Neuronal stem cell (in vitro differentiated cells): ENCODE results near the gene SRC.

Experiments
- DNase-seq: peaks from one replicate; pipeline ENCODE4 v3.0.0-alpha.2; 2013; ENCODE audit warnings: low spot score
- H2AFZ ChIP-seq: one replicate; pipeline ENCODE4 v1.6.1; 2013; ENCODE audit warnings: mild to moderate bottlenecking, low read length, inconsistent platforms
- H2AK5ac ChIP-seq: 2 replicates; pipeline ENCODE4 v1.6.1; 2013; ENCODE audit warnings: low read depth, mild to moderate bottlenecking, inconsistent platforms, low read length, moderate library complexity, mixed read lengths
- H2BK120ac ChIP-seq: 2 replicates; pipeline ENCODE4 v1.6.1; 2013; ENCODE audit warnings: low read depth, mild to moderate bottlenecking, inconsistent platforms, low read length, moderate library complexity, mixed read lengths
- H2BK12ac ChIP-seq: one replicate; pipeline ENCODE4 v1.6.1; 2013; ENCODE audit warnings: low read length, inconsistent platforms
- H2BK15ac ChIP-seq: 2 replicates; pipeline ENCODE4 v1.6.1; 2013; ENCODE audit warnings: mild to moderate bottlenecking, low read length, inconsistent platforms, mixed read lengths
- H2BK5ac ChIP-seq: one replicate; pipeline ENCODE4 v1.6.1; 2013; ENCODE audit warnings: inconsistent platforms, mild to moderate bottlenecking, low read length, moderate library complexity
- H3K14ac ChIP-seq: one replicate; pipeline ENCODE4 v1.6.1; 2013; ENCODE audit warnings: low read length, inconsistent platforms
- H3K18ac ChIP-seq: 2 replicates; pipeline ENCODE4 v1.6.1; 2013; ENCODE audit warnings: low read length, inconsistent platforms
- H3K23ac ChIP-seq: 2 replicates; pipeline ENCODE4 v1.6.1; 2013; ENCODE audit warnings: low read depth, mild to moderate bottlenecking, mixed read lengths, low read length, inconsistent platforms; ENCODE audit not compliant: poor library complexity
- H3K27ac ChIP-seq: replicated peaks from 3 replicates; pipeline ENCODE4 v1.5.1; 2013; ENCODE audit warnings: low read length, inconsistent platforms
- H3K27me3 ChIP-seq, 3 experiments: 2 replicates each; pipeline ENCODE4 v1.6.1; 2013; ENCODE audit warnings: low read length in 3 of 3, mild to moderate bottlenecking in 2 of 3, inconsistent platforms in 1 of 3, low read depth in 1 of 3, mixed read lengths in 1 of 3, moderate library complexity in 1 of 3; ENCODE audit not compliant: control insufficient read depth in 3 of 3, insufficient read depth in 3 of 3
- H3K36me3 ChIP-seq, 2 donors: replicated peaks in 1 of 2; 2 replicates each; pipeline ENCODE4 v1.6.1; 2013; ENCODE audit warnings: low read length in 2 of 2; ENCODE audit not compliant: control insufficient read depth in 2 of 2, insufficient read depth in 2 of 2
- H3K4ac ChIP-seq: 2 replicates; pipeline ENCODE4 v1.6.1; 2013; ENCODE audit warnings: inconsistent platforms, mild to moderate bottlenecking, low read length, moderate library complexity
- H3K4me1 ChIP-seq, 2 donors: 1 replicate in 1 of 2; 2 replicates in 1 of 2; pipeline ENCODE4 v1.6.1; 2013; ENCODE audit warnings: low read length in 2 of 2, low read depth in 1 of 2; ENCODE audit not compliant: control insufficient read depth in 2 of 2, insufficient read depth in 1 of 2
- H3K4me2 ChIP-seq: one replicate; pipeline ENCODE4 v1.6.1; 2013; ENCODE audit warnings: mild to moderate bottlenecking, low read length, inconsistent platforms; ENCODE audit not compliant: insufficient read depth, poor library complexity, severe bottlenecking
- H3K4me3 ChIP-seq, 2 donors: 2 replicates each; pipeline ENCODE4 v1.5.1; 2013; ENCODE audit warnings: low read length in 2 of 2, mild to moderate bottlenecking in 2 of 2, inconsistent platforms in 1 of 2, moderate library complexity in 1 of 2
- H3K79me1 ChIP-seq: one replicate; pipeline ENCODE4 v1.6.1; 2013; ENCODE audit warnings: low read depth, mild to moderate bottlenecking, inconsistent platforms, low read length, moderate library complexity
- H3K9ac ChIP-seq: one replicate; pipeline ENCODE4 v1.6.1; 2013; ENCODE audit warnings: mild to moderate bottlenecking, low read depth, low read length, inconsistent platforms; ENCODE audit not compliant: poor library complexity
- H3K9me3 ChIP-seq, 2 donors: replicated peaks in 1 of 2; 2 replicates each; pipeline versions ENCODE3 to v1.6.1; 2013; ENCODE audit warnings: low read length in 2 of 2, mild to moderate bottlenecking in 2 of 2, inconsistent platforms in 1 of 2, low read depth in 1 of 2, mixed read lengths in 1 of 2, moderate library complexity in 1 of 2; ENCODE audit not compliant: control insufficient read depth in 2 of 2, insufficient read depth in 1 of 2
- H4K8ac ChIP-seq: one replicate; pipeline ENCODE4 v1.6.1; 2013; ENCODE audit warnings: low read depth, mild to moderate bottlenecking, inconsistent platforms, low read length, moderate library complexity
- H4K91ac ChIP-seq: one replicate; pipeline ENCODE4 v1.6.1; 2013; ENCODE audit warnings: low read length, low read depth, mild to moderate bottlenecking, inconsistent platforms; ENCODE audit not compliant: poor library complexity
- WGBS, 2 donors: extraction: QIAGEN DNeasy Blood & Tissue Kit; methylation state at CpG; one replicate each; pipeline ENCODE4 v1.1.7; 2013; ENCODE audit warnings: missing lambda C conversion rate in 2 of 2, mixed read lengths in 1 of 2; ENCODE audit not compliant: insufficient read length in 2 of 2, insufficient replicate concordance in 1 of 2; ENCODE audit errors: extremely low coverage in 2 of 2; 5-methylcytosine and 5-hydroxymethylcytosine counted together

Gene SRC

DNA sequence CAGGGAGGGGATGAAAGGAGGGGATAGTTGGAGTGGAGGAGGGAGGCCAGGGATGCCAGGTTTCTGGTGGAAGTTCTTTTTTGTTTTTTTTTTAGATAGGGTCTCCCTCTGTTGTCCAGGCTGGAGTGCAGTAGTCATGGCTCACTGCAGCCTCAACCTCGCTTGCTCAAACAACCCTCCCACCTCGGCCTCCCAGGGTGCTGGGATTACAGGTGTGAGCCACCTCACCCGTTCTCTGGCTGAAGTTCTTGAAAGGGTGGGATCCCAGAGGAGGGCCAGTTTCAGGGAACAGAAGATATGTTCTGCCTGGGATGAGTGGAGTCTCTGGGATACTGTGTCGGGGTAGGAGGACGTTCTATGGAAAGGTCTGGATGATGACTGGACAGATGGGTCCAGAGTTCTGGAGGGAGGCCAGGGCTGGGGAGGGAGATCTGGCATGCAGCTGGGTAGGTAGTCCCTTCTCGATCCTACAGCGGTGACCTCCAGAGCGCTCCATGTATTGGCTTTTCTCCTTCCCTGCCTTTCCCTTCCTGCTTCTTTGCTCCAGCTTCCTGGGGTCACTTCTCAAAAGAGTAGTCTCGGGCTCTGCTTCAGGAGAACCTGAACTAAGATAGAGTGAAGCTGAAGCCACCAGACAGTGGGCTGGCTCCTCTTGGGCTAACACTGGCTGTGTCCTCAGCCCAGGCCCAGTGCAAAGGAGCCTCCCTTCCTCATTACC lies 12.7 kb upstream of the SRC start:
- no CpG with 5 or more reads among the region's 9 CpGs for WGBS, 2 donors
- no peak overlapping the region for H2BK12ac ChIP-seq

DNA sequence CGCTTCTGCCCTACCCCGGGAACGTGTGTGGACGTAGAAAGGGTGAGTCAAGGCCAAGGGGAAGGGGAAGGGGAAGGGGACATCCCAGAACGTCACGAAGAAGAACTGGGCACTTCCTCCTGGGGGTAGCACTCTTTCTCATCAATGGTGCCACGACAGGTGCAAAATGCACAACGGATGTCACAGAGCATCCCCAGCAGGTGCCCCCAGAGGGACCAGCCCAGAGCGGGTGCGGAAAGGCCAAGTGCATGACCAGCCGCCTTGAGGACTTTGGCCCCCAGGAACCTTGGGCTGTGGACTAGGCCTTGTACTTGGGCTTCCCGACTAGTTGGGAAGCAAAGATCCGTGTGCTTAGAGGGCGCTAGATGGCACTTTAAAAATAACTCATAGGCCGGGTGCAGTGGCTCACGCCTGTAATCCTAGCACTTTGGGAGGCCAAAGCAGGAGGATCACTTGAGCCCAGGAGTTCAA lies 12.1 kb upstream of the SRC start:
- Histone ChIP-seq H3K14ac (no peak overlapping the region), H3K36me3 (no peaks in the 10 kb centered on the region), H3K23ac (no peak overlapping the region), H2AK5ac (no peak overlapping the region), H4K91ac (no peak overlapping the region), H3K27me3 (peaks cover 0 to 2% (median 0%) of the 10 kb centered on the region in 3 experiments), H3K4ac (no peak overlapping the region), H3K4me2 (no peak overlapping the region), H2BK15ac (no peak overlapping the region), H3K27ac (no peak overlapping the region), H4K8ac (no peak overlapping the region), H3K9me3 (no peaks in the 10 kb centered on the region), H3K9ac (no peak overlapping the region), H3K4me1 (peaks cover 11 to 14% of the 10 kb centered on the region in 2 donors), H2AFZ (no peak overlapping the region), H3K4me3 (peak overlapping the region in 1 of 2 donors; percentile 38), H3K79me1 (no peaks in the 10 kb centered on the region), H2BK5ac (no peak overlapping the region), H2BK120ac (peak overlapping the region; percentile 24), H2BK12ac (no peak overlapping the region), H3K18ac (no peak overlapping the region)
- WGBS, 2 donors: no CpG with 5 or more reads among the region's 16 CpGs
- no peak for DNase-seq

More for the DNA sequence above, 12.7 kb upstream of the SRC start:
- H3K4me1 ChIP-seq: peaks cover 11 to 14% of the 10 kb centered on the region in 2 donors
- H3K14ac ChIP-seq: no peak overlapping the region
- no peak overlapping the region for H3K27ac ChIP-seq
- peaks cover 0 to 2% (median 0%) of the 10 kb centered on the region in 3 experiments for H3K27me3 ChIP-seq
- H3K4me2 ChIP-seq: no peak overlapping the region
- H4K8ac ChIP-seq: no peak overlapping the region
- no peaks in the 10 kb centered on the region for H3K79me1 ChIP-seq
- H2BK120ac ChIP-seq: peak overlapping the region; percentile 24
- no peaks in the 10 kb centered on the region for H3K36me3 ChIP-seq
- no peak overlapping the region for H2AFZ ChIP-seq
- no peak for DNase-seq
- H3K4ac ChIP-seq: no peak overlapping the region
- no peak overlapping the region for H3K18ac ChIP-seq
- H2BK5ac ChIP-seq: no peak overlapping the region
- no peak overlapping the region for H3K23ac ChIP-seq
- H2AK5ac ChIP-seq: peak overlapping the region; percentile 1
- no peak overlapping the region for H2BK15ac ChIP-seq
- no peak overlapping the region for H3K9ac ChIP-seq
- H3K9me3 ChIP-seq: no peaks in the 10 kb centered on the region
- no peak overlapping the region for H3K4me3 ChIP-seq
- no peak overlapping the region for H4K91ac ChIP-seq

DNA sequence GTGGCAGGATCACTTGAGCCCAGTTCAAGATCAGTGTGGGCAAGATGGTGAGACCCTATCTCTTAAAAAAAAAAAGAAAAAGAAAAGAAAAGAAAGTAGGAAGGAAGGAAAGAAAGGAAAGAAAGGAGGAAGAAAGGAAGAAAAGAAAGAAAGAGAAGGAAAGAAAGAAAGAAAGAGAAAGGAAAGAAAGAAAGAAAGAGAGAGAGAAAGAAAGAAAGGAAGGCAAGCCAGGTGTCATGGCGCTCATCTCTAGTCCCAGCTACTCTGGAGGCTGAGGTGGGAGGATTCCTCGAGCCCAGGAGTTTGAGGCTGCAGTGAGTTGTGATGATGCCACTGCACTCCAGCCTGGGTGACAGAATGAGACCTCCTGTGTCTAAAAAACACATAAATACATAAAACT lies 11.5 kb upstream of the SRC start:
- H3K4me2 ChIP-seq: no peak overlapping the region
- H3K27me3 ChIP-seq: peaks cover 0 to 2% (median 0%) of the 10 kb centered on the region in 3 experiments
- no peaks in the 10 kb centered on the region for H3K36me3 ChIP-seq
- no peak overlapping the region for H3K4me3 ChIP-seq
- H2BK12ac ChIP-seq: no peak overlapping the region
- H4K8ac ChIP-seq: no peak overlapping the region
- no peak overlapping the region for H3K23ac ChIP-seq
- no CpG with 5 or more reads among the region's 2 CpGs for WGBS, 2 donors
- no peaks in the 10 kb centered on the region for H3K9me3 ChIP-seq
- no peaks in the 10 kb centered on the region for H3K79me1 ChIP-seq
- H2BK15ac ChIP-seq: no peak overlapping the region
- H3K4ac ChIP-seq: no peak overlapping the region
- DNase-seq: no peak
- H3K9ac ChIP-seq: no peak overlapping the region
- H2BK120ac ChIP-seq: no peak overlapping the region
- H4K91ac ChIP-seq: no peak overlapping the region
- peaks cover 11 to 14% of the 10 kb centered on the region in 2 donors for H3K4me1 ChIP-seq
- no peak overlapping the region for H3K14ac ChIP-seq
- no peak overlapping the region for H3K27ac ChIP-seq
- H2BK5ac ChIP-seq: no peak overlapping the region
- H3K18ac ChIP-seq: no peak overlapping the region
- no peak overlapping the region for H2AK5ac ChIP-seq
- no peak overlapping the region for H2AFZ ChIP-seq

DNA sequence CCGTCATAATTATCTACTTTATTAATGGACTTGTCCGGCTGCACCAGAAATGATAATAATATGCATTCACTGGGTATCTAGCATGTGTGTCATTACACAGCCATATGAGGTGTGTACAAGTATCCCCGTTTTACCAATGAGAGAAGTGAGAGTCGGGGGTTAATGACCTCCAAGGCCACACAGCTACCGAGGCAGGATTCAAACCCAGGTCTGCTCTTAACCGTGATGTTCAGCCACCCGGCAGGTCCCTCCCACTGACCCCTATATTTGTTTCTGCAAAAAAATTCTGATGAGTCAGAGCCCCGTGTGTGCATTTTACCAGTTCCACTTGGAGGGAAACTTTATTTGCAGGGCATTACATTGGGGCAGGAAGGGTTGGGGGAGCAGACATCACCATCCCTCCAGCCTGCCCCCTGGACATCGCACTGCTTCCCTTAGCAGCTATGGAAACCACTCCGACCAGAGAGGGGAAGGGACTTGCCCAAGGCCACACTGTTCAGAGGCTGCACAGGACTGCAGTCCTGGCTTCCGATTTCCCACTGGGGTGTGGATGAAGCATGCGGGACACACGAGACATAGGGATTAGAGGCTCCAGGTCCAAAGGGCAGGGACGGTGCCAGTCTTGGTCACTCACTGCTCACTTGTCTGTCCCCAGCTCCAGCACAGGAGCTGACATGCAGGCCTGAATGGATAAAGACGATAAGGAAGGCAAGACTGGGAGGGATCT lies 10.1 kb upstream of the SRC start:
- peak overlapping the region; percentile 87 for H2AFZ ChIP-seq
- H4K91ac ChIP-seq: no peak overlapping the region
- H3K9me3 ChIP-seq: no peaks in the 10 kb centered on the region
- peak overlapping the region; percentile 69 for H3K23ac ChIP-seq
- no CpG with 5 or more reads among the region's 15 CpGs for WGBS, 2 donors
- H3K36me3 ChIP-seq: no peaks in the 10 kb centered on the region
- H3K27ac ChIP-seq: no peak overlapping the region
- H2BK15ac ChIP-seq: peak overlapping the region; percentile 53
- no peak overlapping the region for H2BK120ac ChIP-seq
- no peak for DNase-seq
- no peak overlapping the region for H4K8ac ChIP-seq
- no peak overlapping the region for H3K4me2 ChIP-seq
- no peak overlapping the region for H3K4ac ChIP-seq
- H2BK12ac ChIP-seq: peak overlapping the region; percentile 8
- H3K4me3 ChIP-seq: no peak overlapping the region
- H3K14ac ChIP-seq: no peak overlapping the region
- peaks cover 16 to 19% of the 10 kb centered on the region in 2 donors for H3K4me1 ChIP-seq
- no peak overlapping the region for H2BK5ac ChIP-seq
- H3K9ac ChIP-seq: no peak overlapping the region
- H2AK5ac ChIP-seq: peak overlapping the region; percentile 73
- no peaks in the 10 kb centered on the region for H3K27me3 ChIP-seq
- no peaks in the 10 kb centered on the region for H3K79me1 ChIP-seq
- peak overlapping the region; percentile 4 for H3K18ac ChIP-seq
